Activated naive CD8-positive, alpha-beta T cell treated with anti-CD3 and anti-CD28 coated beads for 36 hours (primary cell): ENCODE data around the gene TOM1L2. TPM values are rescaled to one million over a fixed set of nuclear protein-coding genes. Genes with fewer than 3 reads are reported as not detected.
"Not testable (repeated sequence)": the region's sequence is repeated elsewhere in the genome, so short reads cannot be mapped to it uniquely, and the experiment has no call there.

Source experiments
- DNase-seq: peaks from one replicate; pipeline ENCODE4 v3.0.0; 2021
- H3K27ac Mint-ChIP-seq: one replicate; pipeline ENCODE4 v1.8.0; 2022; ENCODE audit warnings: mild to moderate bottlenecking, moderate library complexity, mixed read lengths
- H3K27me3 Mint-ChIP-seq: one replicate; pipeline ENCODE4 v1.8.0; 2022; ENCODE audit warnings: mild to moderate bottlenecking, mixed read lengths
- H3K36me3 Mint-ChIP-seq: one replicate; pipeline ENCODE4 v1.8.0; 2021; ENCODE audit warnings: mild to moderate bottlenecking, mixed read lengths
- H3K4me1 Mint-ChIP-seq: one replicate; pipeline ENCODE4 v1.8.0; 2021; ENCODE audit warnings: mixed read lengths
- H3K4me3 Mint-ChIP-seq: one replicate; pipeline ENCODE4 v1.8.0; 2022; ENCODE audit warnings: mild to moderate bottlenecking, moderate library complexity, mixed read lengths
- H3K9me3 Mint-ChIP-seq: one replicate; pipeline ENCODE4 v1.8.0; 2022; ENCODE audit warnings: mixed read lengths
- total RNA-seq, 2 experiments: library from RNA; stranded (reverse); gene quantifications; one replicate each; pipeline ENCODE4 v1.2.3, GENCODE V29; 2021

The TOM1L2 gene
- total RNA-seq, 2 experiments from 2014 or later, result 8.5 to 9.0 TPM

DNA sequence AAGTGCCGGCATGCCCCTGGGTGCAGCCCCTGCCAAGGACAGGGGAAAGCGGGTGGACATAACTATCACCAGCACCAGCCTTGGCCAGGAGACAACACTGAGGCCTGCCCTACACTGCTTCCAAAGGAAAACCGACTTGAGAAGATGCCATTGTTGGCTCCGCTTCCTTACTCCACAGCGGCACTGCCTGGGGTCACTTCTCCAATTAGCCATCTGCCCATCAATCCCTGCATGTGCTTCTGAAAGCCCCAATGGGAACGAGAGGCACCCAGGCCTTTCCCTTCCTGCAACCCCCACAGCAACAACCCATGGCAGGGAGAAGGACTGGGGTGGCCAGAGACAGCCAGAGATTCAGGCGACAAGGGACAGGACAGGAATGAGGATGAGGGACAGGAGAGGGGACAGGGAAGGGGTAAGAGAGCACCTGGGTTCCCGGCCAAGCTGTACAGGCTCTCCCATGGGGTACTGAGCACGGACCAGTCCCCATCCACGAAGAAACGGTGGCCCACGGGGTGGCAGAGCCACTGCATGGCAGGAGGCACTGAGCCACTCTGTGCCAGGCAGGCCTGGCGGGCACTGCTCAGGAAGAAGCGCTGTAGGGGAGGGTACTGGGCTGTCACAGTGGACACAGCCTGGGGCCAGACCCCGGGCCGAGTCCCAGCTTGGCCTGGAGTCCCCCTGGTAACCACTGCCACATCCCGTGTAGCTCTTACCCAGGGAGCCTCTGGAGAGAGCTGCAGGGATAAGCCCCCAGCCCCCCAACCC is 156.6 kb downstream of the TOM1L2 start:
- Mint-ChIP-seq H3K27me3 (no peaks in the 10 kb centered on the region), H3K27ac (peak overlapping the region; percentile 49), H3K36me3 (peaks cover 26% of the 10 kb centered on the region), H3K4me3 (no peak overlapping the region), H3K9me3 (no peaks in the 10 kb centered on the region), H3K4me1 (peaks cover 39% of the 10 kb centered on the region)
- DNase-seq, result no peak

DNA sequence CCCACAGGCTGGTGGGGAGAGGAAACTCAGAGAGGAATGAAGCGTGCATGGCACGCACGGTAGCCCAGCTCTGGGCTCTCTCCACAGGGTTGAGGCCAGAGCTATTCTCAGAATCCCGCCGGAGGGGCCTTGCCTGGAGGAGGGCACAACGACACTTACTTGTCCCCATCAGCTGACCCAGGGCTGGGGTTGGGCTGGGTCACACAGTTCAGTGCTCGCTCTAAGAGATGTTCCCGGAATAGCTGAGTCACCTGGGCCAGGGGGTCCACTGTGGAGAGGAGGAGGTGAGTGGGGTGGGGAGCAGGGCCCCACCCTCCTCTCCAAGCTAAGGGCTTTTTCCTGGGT is 157.2 kb downstream of the TOM1L2 start:
- Mint-ChIP-seq H3K27ac (peak overlapping the region; percentile 16), H3K9me3 (no peaks in the 10 kb centered on the region), H3K27me3 (no peaks in the 10 kb centered on the region), H3K4me3 (no peak overlapping the region), H3K4me1 (peaks cover 34% of the 10 kb centered on the region), H3K36me3 (peaks cover 23% of the 10 kb centered on the region)
- DNase-seq, result no peak

DNA sequence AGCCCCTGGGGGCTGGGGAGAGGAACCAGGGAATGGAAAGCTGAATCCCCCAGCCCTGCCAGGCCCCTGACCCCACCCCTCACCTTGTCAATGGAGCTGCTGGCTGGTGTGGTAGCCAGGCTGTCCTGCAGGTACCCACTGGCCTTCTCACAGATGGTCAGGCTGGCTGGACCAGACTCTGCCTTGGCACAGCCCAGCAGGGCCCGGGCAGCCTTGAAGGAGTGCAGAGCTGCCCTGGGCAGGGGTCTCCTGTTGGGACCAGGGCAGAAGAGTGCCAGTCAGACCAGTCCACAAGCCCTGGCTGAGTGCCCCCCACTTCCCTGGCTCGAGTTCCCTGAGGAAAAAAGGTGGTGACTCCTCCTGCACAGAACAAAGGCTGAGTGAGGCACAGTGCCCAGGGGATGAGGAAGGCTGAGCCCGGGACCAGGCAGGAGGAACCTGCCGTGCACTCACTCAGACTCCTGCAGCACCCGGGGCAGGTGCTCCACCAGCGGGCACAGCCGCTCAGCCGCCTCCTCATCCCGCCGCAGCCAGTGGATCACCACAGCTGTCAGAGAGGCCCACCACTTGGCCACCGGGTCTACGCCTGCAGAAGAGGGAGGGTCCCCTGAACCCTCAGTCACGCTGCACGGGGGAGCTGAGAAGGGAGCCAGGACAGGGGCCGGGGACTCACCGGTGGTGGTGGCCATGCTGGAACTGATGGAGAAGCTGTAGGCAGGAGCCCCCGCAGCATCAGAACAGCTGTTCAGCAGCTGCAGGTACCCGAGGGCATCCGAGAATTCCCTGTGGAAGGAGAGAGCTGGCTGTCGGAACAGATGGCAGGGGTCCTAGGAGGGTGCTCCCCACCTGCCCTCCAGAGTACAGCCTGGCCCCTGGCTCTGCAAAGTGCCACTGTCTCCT is 157.8 kb downstream of the TOM1L2 start:
- Mint-ChIP-seq H3K36me3 (peaks cover 19% of the 10 kb centered on the region), H3K27me3 (no peaks in the 10 kb centered on the region), H3K27ac (peak overlapping the region; percentile 16), H3K9me3 (no peaks in the 10 kb centered on the region), H3K4me1 (peaks cover 27% of the 10 kb centered on the region), H3K4me3 (no peak overlapping the region)
- DNase-seq, result no peak

- Mint-ChIP-seq H3K27me3 (no peaks in the 10 kb centered on the region), H3K36me3 (peaks cover 13% of the 10 kb centered on the region), H3K4me3 (no peak overlapping the region), H3K27ac (no peak overlapping the region), H3K9me3 (no peaks in the 10 kb centered on the region), H3K4me1 (peaks cover 27% of the 10 kb centered on the region)
- DNase-seq, result no peak
Observed at GRCh38 chr17:17813725-17814095, 158.5 kb downstream of the TOM1L2 start.

DNA sequence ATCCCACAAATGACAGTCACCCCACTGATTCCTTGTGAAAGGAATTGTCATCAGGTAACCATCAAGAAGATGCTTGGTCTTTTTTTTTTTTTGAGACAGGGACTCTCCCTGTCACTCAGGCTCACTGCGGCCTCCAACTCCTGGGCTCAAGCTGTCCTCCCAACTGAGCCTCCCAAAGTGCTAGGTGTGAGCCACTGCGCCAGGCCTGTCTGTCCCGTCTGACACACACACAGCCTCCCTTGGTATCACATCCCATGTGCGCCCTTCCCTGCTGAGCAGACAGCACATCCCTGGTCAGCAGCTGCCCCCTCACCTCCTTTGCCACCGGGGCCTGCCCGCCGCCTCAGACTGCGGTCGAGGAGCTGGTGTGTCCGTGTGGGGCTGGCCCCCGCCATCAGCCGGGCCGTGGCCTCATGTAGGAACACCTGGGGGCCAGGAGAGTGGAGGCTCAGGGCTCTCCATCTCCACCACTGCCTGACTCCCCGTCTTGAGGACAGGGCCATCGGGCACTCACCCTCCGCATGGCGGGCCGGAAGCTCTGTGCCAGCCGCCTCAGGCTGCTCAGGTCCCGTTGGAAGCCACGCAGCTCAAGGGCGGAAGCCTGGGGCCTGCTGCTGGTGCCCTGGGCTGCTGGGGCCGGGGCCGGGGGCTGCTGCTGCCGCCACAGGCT is 159.0 kb downstream of the TOM1L2 start:
- Mint-ChIP-seq H3K36me3 (peaks cover 9% of the 10 kb centered on the region), H3K4me1 (peaks cover 25% of the 10 kb centered on the region), H3K4me3 (no peak overlapping the region), H3K27me3 (no peaks in the 10 kb centered on the region), H3K27ac (peak overlapping the region; percentile 38), H3K9me3 (no peaks in the 10 kb centered on the region)
- DNase-seq, result no peak

DNA sequence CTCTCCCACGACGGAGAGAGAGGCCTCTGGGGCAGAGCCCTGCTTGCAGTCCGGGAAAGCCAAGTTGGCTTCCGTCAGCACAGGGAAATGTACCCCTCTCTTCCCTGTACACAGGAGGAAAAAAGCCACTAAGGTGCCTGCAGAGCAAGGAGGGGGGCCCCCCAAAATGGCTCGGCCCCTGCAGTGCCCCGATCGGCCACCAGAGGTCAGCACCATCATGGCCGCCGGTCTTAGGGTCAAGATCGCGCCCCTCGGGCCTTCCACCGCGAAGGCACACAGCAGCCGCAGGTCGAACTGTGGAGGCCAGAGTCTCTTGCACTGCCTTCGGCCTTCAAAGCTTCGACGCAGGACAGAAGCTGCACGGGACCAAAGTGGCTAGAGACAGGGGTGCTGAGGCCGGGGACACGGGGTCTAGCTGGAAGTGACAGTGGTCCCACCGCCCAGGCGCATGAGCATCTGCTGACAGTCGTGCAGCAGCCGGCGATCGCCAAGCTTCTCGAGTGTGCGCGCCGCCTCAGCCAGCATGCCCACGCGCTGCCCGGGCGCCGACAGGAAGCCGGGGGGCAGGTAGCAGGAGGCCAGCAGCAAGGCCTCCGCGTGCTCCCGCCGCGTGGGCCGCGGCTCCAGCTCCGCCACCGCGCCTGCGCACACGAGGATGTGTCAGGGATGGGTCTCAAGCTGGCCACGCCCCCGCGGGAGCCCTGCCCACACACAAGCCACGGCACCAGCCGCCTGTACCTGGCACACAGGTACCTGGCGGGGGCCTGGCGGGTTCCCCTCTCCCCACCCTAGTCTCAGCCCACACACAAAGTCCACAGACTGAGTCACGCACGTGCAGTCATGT is 159.8 kb downstream of the TOM1L2 start:
- H3K4me3 Mint-ChIP-seq, result no peak overlapping the region
- H3K36me3 Mint-ChIP-seq, result peaks cover 6% of the 10 kb centered on the region
- no peaks in the 10 kb centered on the region for H3K27me3 Mint-ChIP-seq
- H3K27ac Mint-ChIP-seq, result peak overlapping the region; percentile 63
- peak; percentile 72 for DNase-seq
- H3K9me3 Mint-ChIP-seq, result no peaks in the 10 kb centered on the region
- peaks cover 25% of the 10 kb centered on the region for H3K4me1 Mint-ChIP-seq

- no peaks in the 10 kb centered on the region for H3K9me3 Mint-ChIP-seq
- peaks cover 3% of the 10 kb centered on the region for H3K36me3 Mint-ChIP-seq
- peaks cover 25% of the 10 kb centered on the region for H3K4me1 Mint-ChIP-seq
- no peaks in the 10 kb centered on the region for H3K27me3 Mint-ChIP-seq
- DNase-seq, result no peak
- H3K4me3 Mint-ChIP-seq, result no peak overlapping the region
- H3K27ac Mint-ChIP-seq, result peak overlapping the region; percentile 63
Observed at GRCh38 chr17:17811381-17812210, 160.6 kb downstream of the TOM1L2 start.

DNA sequence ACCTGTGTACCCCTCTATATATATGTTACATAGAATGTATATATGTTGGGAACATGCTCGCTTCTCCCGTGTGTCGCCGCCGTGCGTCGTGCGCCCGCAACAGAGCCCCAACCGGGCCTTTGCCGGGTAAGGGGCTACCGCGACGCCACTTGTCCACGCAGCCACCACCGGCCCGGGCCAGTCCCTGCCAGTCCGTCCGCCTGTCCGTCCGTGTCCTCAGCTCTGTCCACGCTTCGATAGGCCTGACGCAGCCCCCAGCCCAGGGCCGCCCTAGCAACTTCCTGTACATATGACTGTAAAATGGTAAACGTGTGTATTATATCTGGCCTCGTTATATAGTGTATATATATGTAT is 161.3 kb downstream of the TOM1L2 start:
- Mint-ChIP-seq H3K4me3 (no peak overlapping the region), H3K9me3 (no peaks in the 10 kb centered on the region), H3K27ac (no peak overlapping the region), H3K36me3 (peaks cover 3% of the 10 kb centered on the region), H3K4me1 (peaks cover 25% of the 10 kb centered on the region), H3K27me3 (no peaks in the 10 kb centered on the region)
- no peak for DNase-seq

DNA sequence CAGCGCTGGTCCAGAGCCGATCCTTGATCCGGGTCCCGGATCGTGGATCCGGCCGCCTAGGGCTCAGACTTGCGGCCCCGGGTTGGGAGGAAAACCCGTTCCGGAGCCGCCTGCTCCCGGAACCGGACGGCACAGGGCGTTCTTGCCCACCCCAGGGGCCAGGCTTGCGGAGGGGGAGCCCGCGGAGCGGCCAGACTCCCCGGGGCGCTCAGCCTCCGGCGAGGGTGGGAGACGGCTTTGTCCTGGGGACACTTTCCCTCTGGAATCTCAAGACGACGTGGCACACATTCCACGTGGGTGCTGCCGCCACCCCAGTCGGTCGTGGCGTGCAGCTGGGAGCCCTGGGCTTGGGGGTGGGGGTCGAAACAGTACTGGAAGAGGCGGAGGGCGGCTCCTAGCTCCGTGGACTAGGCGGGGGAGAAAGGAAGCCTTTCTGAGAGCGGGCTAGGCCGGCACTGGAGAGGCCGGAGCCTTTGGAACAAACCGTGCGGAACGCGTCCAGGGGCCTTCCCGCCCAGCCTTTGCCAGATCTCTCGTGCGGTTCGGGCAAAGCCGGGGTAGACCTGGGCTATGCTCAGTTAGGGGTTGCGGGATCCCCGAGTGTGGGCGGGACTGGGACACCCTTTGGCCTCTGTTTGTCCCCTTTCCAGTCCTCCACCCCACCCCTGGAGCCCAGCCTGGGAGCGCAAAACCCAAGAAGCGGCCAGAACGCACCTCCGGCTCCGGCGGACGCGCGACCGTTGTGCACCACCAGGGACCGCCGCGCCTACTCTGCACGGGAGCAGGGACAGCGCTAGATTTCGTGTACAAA is 161.9 kb downstream of the TOM1L2 start:
- Mint-ChIP-seq H3K36me3 (peaks cover 3% of the 10 kb centered on the region), H3K27me3 (no peaks in the 10 kb centered on the region), H3K4me3 (no peak overlapping the region), H3K27ac (no peak overlapping the region), H3K4me1 (peaks cover 23% of the 10 kb centered on the region), H3K9me3 (no peaks in the 10 kb centered on the region)
- no peak for DNase-seq

DNA sequence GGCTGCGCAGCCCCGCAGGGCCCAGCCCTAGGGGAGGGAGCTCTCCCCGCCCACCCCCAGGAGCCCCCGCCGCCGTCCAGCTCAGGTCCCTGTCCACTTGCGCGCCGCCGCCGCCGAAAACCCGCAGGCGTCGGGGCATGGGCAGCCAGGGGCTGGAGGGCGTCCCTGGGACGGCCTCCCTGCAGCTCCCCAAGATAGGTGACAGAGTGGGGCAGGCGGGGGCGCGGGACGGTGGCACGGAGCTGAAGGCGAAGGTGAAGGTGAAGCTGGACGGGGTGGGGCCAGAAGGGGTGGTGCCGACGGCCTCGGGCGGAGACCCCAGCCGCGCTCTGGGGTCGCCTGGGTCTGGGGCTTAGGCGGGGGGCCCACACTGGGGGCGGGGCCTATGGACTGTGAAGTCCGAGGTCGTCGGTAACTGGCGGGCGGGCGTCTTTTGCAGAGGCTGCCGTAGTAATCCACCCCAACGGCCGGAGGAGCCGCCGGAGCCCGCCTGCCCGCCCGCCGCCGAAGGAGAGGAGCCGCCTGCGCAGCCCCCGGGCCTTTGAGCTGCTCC is 162.6 kb downstream of the TOM1L2 start:
- Mint-ChIP-seq H3K27ac (no peak overlapping the region), H3K27me3 (no peaks in the 10 kb centered on the region), H3K4me1 (peaks cover 20% of the 10 kb centered on the region), H3K36me3 (peaks cover 3% of the 10 kb centered on the region), H3K4me3 (no peak overlapping the region), H3K9me3 (no peaks in the 10 kb centered on the region)
- no peak for DNase-seq

- Mint-ChIP-seq H3K4me3 (no peak overlapping the region), H3K27ac (peak overlapping the region; percentile 17), H3K4me1 (peaks cover 20% of the 10 kb centered on the region), H3K27me3 (no peaks in the 10 kb centered on the region), H3K36me3 (peaks cover 6% of the 10 kb centered on the region), H3K9me3 (no peaks in the 10 kb centered on the region)
- peak; percentile 51 for DNase-seq
Observed at GRCh38 chr17:17808706-17809432, 163.3 kb downstream of the TOM1L2 start.

DNA sequence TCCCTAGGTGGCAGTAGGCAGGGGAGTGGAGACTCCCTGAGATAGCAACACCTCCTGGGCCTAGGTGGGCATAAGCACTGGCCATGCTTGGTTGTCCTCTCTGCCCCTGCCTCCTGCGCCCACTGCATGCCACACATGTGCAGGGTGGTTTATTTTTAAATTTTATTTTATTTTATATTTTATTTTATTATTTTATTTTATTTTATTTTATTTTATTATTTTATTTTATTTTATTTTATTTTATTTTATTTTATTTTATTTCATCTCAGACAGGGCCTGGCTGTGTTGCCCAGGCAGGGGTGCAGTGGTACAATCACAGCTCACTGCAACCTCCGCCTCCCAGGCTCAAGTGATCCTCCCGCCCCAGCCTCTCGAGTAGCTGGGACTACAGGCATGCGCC is 164.0 kb downstream of the TOM1L2 start:
- not testable (repeated sequence) for H3K36me3 Mint-ChIP-seq, H3K4me3 Mint-ChIP-seq, DNase-seq, H3K9me3 Mint-ChIP-seq, H3K27ac Mint-ChIP-seq, H3K27me3 Mint-ChIP-seq
- peaks cover 20% of the 10 kb centered on the region for H3K4me1 Mint-ChIP-seq

DNA sequence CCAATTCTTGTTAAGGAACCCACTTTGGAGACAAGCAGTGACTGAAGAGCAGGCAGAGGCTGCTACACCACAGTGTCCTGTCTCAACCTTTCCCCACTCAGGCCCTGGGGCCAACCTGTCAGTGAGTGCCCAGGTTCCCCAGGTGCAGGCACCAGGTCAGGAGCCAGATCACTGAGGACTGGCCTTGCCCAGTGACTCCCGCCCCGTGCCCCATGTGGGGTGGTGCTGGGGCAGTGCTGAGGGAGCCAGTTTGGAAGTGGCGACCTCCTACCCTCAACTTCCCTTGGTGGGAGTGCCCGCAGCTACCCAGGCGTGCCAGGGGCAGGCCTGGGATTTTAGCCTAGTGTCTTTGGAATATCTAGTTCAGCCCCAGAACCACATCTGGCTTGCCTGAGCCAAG is 164.8 kb downstream of the TOM1L2 start:
- DNase-seq, result no peak
- peak overlapping the region; percentile 6 for H3K27ac Mint-ChIP-seq
- no peaks in the 10 kb centered on the region for H3K27me3 Mint-ChIP-seq
- no peaks in the 10 kb centered on the region for H3K9me3 Mint-ChIP-seq
- no peak overlapping the region for H3K4me3 Mint-ChIP-seq
- H3K4me1 Mint-ChIP-seq, result peaks cover 16% of the 10 kb centered on the region
- peaks cover 6% of the 10 kb centered on the region for H3K36me3 Mint-ChIP-seq
